NCI-H187 (cell line): ENCODE results near the gene TRIM39.
"Not testable (repeated sequence)": the region's sequence is repeated elsewhere in the genome, so short reads cannot be mapped to it uniquely, and the experiment has no call there.

ENCODE experiments used
- DNase-seq, 2 experiments: peaks; one replicate each; lab custom pipeline; 2025; lab: John Stamatoyannopoulos, UW

TRIM39 gene

GRCh38 chr6:30326526-30327231, at the start of gene TRIM39:
Gene TRIM39 (plus strand): TSS chr6:30326927. CDS start chr6:30329318, 2,391 bp downstream.
- DNase-seq = peak; percentile 52 to 84

- DNase-seq = not testable (repeated sequence)
Observed at GRCh38 chr6:30280988-30281387, 45.7 kb upstream of the TRIM39 start.

DNA sequence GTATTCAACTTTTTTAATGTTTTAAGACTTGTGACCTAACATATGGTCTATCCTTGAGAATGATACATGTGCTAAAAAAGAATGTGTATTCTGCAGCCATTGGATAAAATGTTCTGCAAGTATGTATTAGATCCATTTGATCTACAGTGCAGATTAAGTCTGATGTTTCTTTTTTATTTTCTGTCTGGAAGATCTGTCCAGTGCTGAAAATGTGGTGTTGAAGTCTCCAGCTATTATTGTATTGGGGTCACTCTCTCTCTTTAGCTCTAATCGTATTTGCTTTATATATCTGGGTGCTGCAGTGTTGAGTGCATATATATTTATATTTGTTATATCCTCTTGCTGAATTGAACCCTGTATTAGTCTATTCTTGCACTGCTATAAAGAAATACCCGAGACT, 44.2 kb upstream of the TRIM39 start:
- DNase-seq = no peak

DNA sequence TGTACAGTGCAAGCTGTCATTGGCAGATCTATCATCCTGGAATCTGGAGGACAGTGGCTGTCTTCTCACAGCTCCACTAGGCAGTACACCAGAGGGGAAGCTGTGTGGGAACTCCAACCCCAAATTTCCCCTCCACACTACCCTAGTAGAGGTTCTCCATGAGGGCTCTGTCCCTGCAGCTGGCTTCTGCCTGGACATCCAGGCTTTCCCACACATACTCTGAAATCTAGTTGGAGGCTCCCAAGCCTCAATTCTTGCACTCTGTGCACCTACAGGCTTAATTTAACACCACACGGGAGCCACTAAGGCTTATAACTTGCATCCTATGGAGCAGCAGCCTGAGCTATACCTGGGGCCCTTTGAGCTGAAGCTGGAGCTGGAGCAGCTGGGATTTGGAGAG, 43.0 kb upstream of the TRIM39 start:
- DNase-seq = no peak

DNA sequence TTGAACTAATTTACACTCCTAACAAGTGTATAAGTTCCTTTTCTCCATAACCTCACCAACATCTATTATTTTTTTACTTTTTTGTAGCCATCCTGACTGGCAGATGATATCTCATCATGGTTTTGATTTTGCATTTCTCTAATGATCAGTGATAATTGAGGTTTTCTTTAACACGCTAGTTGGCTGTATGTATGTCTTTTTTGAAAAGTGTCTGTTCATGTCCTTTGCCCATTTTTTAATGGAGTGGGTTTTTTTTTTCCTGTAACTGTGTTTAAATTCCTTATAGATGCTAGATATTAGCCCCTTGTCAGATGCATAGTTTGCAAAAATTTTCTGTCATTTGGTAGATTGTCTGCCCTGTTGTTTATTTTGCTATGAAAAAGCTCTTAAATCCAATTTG, 39.6 kb upstream of the TRIM39 start:
- DNase-seq = no peak

DNA sequence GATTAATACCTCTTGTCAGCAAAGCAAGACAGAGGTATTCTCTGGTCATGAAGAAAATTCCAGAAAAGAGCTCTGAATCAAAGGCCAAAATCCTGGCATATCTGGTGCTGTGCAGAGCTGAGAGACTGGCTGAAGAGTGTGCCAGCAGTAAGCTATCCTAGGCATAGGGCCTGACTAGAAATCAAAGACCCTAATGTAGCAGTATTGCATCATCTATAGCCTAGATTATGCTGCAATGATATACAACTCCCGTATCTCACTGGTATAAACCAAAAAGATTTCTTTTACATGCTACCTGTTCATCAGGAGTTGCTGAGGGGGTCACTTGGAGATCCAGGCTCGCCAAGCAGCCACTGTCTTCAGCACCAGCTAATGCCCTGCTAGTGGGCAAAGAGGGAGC, 30.9 kb upstream of the TRIM39 start:
- no peak for DNase-seq

GRCh38 chr6:30304002-30304401, 22.7 kb upstream of the TRIM39 start:
- no peak for DNase-seq

GRCh38 chr6:30311101-30311500, 15.6 kb upstream of the TRIM39 start:
- DNase-seq = no peak

GRCh38 chr6:30311671-30312070, 15.1 kb upstream of the TRIM39 start:
- DNase-seq = no peak

DNA sequence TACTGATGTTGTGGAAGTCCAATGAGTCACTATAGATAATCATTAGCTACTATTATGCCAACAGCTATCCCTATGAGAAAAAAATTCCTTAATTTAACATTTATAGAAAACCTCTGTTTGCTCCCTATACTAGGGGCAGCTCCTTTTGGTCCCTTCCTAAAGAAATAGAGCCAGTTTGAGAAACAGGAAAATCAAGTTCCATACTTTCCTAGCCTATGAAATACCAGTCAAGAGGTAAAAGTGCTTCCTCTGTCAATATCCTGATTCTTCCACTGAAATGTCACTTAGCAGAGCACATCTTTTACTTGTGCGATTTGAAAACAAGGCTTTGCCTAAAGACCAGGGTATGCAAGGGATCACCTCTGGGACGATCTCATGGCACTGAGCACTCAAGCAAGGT, 14.5 kb upstream of the TRIM39 start:
- DNase-seq = no peak

DNA sequence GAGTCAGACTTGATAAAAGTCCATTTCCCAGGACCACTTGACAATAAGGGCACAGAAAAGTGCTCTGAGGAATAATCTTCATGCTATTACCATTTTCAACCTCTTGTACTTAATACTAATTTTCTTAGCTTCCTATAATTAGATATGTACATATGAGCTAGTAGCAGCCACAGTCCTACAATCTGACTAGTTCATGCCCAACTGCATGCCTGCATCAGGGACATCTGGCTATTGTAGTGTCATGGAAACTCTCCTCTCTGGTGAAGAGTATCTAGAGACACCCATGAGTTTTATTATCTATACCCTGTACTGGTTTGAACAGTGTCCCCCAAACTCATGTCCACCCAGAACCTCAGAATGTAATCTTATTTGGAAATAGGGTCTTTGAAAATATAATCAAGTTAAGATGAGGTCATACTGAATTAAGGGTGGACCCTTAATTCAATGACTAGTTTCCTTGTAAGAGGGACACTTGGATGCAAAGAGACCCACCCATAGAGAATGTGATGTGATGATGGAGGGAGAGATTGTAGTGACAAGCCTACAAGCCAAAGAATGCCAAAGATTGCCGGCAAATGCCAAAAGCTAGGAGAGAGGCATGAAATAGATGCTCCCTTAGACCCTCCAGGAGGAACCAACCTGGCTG, 13.9 kb upstream of the TRIM39 start:
- no peak for DNase-seq

GRCh38 chr6:30315156-30315555, 11.6 kb upstream of the TRIM39 start:
- DNase-seq = no peak

- no peak for DNase-seq
Observed at GRCh38 chr6:30317913-30318589, 8.7 kb upstream of the TRIM39 start.

DNA sequence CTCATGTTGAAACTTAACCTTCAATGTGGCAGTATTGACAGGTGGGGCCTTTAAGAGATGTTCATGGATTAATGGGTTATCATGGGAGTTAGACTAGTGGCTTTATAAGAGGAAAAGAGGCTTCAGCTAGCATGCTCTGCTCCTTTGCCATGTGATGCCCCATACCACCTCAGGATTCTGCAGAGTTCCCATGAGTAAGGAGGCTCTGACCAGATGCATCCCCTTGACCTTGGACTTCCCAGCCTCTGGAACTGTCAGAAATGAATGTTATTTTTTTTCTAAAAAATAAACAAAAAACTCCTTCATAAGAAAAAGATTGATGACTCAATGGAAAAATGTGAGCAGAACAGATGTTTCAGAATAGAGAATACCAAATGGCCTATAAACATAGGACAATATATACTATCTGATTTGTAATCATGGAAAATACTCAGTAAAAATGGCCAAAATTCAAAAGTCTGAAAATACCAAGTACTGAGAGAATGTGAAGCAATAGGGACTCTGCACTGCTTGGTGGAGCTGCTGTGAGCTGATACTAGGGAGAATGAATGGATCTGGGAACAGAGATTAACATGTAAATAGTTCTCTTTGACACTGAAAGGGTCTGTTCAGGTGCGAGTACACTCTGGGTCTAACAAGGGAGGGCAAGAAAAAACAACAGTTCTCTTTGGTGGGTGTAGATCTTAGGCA, 7.4 kb upstream of the TRIM39 start:
- no peak for DNase-seq

- no peak for DNase-seq
Observed at GRCh38 chr6:30321692-30322388, 4.9 kb upstream of the TRIM39 start.

DNA sequence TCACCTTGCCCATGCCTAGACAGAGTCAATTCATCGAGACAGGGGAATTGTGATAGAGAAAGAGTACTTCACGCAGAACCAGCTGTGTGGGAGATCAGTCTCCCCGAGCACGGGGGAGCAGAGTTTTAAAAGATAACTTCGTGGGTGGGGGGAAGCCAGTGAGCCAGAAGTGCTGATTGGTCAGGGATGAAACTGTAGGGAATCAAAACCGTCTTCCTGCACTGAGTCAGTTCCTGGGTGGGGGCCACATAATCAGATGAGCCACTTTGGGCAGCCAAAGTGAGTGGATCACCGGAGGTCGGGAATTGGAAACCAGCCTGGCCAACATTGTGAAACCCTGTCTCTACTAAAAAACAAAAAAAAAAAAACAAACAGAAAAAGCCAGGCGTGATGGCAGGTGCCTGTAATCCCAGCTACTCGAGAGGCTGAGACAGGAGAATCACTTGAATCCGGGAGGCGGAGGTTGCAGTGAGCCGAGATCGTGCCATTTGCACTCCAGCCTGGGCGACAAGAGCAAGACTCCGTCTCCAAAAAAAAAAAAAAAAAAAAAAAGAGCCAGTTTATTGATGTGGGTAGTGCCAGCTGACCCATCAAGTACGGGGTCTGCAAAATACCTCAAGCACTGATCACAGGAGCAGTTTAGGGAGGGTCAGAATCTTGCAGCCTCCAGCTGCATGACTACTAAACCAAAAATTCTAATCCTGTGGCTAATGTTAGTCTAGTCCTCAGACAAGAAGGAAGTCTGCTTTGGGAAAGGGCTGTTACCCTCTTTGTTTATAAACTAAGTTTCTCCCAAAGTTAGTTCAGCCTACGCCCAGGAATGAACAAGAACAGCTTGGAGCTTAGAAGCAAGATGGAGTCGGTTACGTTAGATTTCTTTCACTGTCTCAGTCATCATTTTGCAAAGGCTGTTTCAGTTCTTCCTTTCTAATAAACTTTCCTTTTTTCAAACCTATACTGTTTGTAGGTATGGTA, 3.9 kb upstream of the TRIM39 start:
- no peak for DNase-seq

GRCh38 chr6:30323806-30324205, 2.9 kb upstream of the TRIM39 start:
- DNase-seq = no peak

DNA sequence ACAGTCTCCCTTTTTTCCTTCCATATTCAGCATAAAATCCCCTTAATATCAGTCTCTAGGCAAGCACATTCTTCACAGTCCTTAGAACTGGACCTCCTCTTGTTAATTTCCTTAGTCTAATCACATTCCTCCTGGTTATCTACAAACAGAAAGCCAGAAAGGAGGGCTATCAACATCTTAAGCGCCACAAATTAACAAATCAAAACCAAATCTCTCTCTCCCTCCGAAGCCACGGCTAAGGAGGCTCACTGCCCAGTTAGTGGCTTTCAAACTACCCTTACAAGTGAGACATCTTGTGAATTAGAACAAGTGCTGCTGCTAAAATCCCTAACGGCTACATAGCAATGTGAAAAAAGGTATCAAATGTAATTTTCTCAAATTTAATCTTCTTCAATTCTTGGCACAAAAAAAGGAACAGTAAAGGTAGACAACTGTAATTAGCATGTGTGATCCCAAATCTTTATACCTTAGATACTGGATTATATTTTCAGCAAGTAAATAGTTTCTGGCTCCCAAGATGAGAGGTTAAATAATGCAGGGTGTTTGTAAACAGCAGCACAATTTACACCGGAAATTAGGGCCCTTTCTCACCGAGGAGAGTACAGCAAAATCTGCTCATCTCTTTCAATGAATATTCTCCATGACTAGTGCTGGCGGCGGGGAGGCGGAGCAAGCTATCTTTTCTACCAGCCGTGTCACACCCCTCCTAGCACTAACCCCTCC, 1.4 kb upstream of the TRIM39 start:
- DNase-seq = peak in 1 of 2 experiments; percentile 9

DNA sequence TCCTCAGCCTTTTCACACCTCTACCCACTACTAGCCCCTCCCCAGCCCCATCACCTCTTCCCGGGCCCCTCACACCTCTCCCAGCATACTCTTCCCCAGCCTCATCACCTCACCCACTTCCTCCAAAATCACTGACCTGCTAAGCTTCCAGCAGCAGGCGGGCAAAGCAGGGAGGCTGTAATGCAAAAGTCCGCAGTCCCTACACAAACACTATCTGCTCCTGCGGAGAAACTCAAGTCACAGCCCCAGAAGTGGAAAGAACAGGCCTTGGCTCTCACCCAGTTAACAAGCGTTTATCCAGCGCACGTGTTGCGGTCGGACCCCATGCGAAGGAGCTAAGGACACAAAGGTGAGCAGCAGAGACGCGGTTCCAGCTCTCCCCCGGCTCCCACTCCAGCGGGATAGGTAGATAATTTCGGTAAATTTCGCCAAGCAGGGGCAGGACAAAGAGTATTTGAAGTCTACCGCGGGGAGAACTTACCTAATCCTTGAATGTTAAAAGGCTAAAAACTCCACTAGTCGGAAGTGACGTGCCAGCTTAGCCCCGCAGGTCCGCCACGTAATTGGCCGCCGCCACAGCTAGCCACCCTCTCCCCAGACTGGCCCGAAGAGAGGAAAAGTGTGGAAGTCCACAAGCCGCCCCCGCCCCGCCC, 728 bp upstream of the TRIM39 start:
- DNase-seq = peak; percentile 52 to 84
